GM21576 (cell line): Measurements from ENCODE around the gene PKP1.
"Not testable (repeated sequence)": the region's sequence is repeated elsewhere in the genome, so short reads cannot be mapped to it uniquely, and the experiment has no call there.

ENCODE experiments used
- ATAC-seq: cut with Tn5 transposase; IDR thresholded peaks from one replicate; pipeline ENCODE4 v1.9.1; 2021; ENCODE audit warnings: mild to moderate bottlenecking, moderate library complexity; ENCODE audit not compliant: unreplicated experiment

The PKP1 gene, protein sequence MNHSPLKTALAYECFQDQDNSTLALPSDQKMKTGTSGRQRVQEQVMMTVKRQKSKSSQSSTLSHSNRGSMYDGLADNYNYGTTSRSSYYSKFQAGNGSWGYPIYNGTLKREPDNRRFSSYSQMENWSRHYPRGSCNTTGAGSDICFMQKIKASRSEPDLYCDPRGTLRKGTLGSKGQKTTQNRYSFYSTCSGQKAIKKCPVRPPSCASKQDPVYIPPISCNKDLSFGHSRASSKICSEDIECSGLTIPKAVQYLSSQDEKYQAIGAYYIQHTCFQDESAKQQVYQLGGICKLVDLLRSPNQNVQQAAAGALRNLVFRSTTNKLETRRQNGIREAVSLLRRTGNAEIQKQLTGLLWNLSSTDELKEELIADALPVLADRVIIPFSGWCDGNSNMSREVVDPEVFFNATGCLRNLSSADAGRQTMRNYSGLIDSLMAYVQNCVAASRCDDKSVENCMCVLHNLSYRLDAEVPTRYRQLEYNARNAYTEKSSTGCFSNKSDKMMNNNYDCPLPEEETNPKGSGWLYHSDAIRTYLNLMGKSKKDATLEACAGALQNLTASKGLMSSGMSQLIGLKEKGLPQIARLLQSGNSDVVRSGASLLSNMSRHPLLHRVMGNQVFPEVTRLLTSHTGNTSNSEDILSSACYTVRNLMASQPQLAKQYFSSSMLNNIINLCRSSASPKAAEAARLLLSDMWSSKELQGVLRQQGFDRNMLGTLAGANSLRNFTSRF

DNA sequence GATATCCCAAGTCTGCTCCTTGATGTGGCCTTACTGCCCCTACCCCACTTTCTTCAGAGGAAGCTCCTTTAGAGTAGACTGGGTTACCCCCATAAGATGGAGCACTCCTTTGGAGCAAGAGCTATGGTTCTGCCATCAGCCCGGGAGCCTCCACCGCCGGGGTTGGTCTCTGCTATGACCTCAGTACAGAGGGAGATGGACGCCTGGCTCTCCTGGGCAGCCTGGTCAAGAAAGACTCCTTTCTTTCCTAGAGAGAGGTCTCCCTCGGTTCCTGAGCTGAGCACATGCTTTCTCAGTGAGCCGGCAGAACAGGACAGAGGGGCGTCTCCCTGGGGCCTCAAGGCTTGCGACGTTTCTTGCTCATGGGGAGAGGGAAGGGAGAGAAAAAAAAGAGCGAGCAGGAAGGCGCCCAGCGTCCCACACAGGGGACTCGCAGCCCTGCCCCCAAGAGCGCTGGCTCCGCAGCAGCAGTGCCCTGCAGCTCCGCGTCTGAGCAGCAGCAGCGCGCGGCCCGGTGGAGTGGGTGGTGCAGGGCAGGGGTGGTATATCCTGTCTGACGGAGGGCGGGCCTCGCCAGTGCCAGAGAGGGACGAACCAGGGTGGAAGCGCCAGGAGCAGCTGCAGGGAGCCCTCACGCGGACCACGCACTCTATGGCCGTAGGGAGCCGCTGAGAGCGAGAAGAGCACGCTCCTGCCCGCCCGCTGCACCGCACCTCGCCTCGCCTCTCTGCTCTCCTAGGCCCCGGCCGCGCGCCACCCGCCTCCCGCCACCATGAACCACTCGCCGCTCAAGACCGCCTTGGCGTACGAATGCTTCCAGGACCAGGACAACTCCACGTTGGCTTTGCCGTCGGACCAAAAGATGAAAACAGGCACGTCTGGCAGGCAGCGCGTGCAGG lies at the start of gene PKP1:
Gene PKP1, plus strand, starts transcription at position 576 of the 899 bp plus-strand sequence. Its CDS starts 197 bp downstream, at position 773.
- no peak for ATAC-seq

DNA sequence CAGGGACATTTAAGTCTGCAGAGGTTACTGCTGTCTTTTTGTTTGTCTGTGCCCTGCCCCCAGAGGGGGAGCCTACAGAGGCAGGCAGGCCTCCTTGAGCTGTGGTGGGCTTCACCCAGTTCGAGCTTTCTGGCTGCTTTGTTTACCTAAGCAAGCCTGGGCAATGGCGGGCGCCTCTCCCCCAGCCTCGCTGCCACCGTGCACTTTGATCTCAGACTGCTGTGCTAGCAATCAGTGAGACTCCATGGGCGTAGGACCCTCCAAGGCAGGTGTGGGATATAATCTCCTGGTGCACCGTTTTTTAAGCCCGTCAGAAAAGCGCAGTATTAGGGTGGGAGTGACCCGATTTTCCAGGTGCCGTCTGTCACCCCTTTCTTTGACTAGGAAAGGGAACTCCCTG lies 43.7 kb upstream of the PKP1 start:
- ATAC-seq = not testable (repeated sequence)

DNA sequence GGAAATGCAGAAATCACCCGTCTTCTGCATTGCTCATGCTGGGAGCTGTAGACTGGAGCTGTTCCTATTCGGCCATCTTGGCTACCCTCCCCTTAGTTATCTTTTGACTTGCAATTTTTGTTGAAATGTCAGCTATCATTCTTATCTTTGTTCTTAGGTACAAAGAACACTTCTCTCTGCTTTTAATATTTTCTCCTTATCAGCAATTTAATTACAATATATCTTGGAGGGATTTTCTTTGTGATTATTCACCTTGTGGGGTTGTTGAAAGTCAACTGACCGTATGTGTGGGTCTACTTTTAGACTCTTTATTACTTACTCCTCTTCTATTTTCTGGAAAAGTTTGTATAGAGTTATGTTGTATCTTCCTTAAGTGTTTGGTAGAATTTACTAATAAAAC lies 43.1 kb upstream of the PKP1 start:
- no peak for ATAC-seq

DNA sequence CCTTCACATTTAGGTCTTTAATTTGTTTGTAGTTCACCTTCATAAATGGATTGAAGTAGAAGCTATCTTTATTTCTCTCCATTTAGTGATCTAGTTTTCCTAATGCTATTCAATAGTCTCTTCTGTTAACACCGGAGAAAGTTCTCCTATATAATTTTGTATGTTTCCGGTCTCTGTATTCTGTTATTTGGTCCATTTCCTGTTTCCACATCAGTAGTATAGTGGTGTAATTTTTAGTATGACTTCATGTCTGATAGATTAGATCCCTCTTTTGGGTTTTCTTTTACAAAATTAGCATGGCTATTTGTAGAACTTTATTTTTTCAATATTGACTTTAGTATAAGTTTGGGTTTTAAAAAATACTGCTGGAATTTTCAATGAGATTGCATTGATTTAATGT lies 41.6 kb upstream of the PKP1 start:
- ATAC-seq = no peak

DNA sequence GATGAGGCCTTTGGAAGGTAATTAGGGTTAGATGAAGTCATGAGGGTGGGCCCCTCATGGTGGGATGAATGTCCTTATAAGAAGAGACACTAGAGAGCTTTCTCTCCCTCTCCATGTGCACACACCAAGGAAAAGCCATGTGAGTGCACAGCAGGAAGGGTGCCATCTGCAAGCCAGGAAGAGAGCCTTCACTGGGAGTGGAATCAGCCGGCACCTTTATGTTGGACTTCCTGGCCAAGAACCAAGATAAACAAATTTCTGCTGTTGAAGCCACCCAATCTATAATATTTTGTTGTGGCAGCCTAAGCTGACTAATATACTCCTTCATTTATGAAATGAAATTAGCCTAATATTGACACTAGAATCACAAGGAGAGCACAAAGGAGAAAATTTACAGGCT lies 38.2 kb upstream of the PKP1 start:
- ATAC-seq = no peak

DNA sequence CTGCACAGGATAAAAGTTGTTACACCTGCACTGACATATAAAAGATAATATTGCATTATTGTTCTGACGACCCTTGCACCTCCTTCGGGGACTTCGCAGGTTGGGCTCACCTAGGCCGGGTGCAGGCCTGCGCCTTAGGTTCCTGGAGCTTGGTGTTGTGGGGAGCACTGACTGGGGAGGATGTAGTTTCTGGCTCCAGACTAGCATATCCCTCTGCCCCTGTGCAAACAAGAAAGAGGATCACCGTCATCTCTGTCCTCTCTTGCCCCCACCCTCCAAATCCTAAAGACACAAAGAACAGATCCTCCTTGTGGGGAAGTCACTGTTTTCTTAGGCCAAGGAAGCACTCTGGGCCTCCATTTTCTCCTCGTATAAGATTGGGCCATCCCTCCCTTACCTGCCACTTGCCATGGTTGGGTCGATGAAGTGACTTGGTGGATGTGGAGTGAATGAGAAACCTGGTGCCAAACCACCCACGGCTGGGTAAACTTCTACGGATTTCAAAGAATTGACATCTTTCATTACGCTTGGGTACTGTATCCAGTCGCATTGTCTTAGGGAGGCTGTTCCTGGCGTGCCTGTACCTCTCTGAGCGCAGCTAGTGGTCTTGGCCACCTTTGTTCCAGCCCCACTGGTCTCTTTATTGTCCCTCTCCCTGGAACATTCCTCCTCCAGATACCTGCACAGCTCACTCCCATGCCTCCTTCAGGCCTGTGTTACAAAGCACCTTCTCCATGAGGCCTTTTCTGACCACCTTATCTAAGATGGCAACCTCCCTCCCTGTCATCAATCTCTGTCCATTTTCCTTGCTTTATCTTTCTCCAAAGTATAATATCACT lies 34.4 kb upstream of the PKP1 start:
- ATAC-seq = no peak

DNA sequence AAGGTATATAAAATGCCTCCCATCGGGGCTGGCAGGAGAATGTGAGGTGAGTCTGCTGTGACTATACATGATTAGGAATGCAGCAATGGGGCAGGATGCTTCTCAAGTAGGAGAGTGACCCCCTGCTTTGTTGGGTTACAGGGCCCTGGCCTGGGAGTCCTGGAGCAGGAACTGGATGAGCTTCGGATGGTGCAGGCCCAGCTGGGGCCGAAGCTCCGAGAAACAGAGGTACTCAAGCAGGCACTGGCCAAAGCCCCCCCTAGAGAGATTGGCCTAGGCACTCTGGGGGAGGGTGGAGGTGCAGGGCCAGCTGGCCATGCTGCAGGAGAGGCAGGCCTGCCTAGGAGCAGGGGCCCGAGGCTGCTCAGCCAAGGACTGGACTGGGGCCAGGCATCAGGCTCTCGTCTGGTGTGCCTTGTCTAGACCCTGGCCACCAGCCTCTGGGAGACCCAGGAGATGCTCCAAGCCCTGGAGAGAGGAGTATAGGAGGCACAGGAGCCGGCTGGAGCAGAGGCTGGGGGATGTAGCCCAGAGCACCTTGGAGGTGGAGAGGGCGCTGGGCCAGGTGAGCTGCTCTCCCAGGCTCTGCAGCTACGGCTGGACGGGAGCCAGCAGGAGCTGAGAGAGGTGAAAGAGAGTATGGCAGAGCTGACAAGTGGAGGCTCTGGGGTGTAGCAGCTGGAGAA lies 32.8 kb upstream of the PKP1 start:
- ATAC-seq = no peak

DNA sequence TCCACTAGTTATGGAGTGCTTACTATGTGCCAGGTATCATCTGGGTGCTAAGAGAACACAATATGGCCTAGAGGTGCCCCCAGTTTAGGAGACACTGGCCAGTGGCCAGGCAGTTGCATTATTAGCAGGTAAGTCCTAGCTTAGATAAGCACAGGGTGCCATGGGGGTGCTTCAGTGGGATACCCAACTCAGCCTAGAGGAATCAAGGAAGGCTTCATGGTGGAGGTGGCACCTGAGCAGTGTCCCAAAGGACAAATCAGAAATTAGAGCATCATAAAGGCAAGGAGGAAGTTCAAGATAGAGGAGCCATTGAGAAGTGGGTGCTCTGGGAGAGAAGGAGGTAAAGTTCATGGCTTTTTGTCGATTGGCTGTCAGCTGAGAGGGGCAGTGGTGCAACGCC lies 31.9 kb upstream of the PKP1 start:
- ATAC-seq = no peak

DNA sequence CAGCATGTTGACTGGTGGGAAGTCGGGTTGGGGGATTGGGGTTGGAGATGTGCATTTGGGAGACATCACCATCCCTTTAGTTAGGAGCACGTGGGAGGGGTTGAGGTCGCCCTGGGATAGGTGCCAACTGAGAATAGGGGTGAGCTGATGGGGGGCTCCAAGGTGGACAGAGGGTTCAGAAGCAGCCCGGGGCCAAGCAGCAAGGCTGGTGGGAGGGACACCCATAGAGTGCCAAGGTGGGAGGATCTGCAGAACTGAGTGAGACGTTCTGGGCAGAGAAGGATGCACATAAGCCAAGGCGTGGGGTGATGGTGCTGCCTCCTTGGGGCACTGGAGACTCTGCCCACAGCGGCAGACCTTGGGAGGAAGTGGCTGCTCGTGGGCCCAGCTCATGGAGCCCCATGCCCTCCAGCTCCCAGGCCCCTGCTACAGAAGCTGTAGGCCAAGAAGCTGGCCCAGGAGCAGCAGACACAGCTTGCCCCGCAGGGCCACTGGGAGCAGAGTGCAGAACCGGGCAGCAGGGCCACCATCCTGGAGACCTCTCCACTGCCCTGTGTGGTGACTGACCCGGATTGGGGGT lies 31.4 kb upstream of the PKP1 start:
- no peak for ATAC-seq

DNA sequence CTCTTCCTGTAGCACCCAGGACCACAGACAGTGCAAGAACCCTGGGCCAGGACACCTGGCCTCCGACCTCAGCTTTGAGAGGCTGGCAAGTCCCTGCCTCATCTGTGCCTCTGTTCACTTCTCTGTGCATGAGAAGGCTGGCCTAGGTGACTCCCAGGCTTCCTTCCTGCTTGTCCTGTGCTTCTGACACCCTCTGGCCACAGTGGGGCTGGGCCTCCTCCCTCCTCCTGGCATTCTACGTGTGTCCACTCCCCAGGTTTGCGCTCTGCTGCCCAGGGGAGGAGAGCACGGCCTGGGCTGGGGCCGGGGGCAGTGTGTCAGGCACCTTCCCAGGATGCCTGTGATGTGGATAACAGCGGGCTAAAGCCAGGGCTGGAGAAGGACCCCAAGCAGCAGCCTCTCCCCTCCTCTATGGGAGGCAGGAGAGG lies 30.3 kb upstream of the PKP1 start:
- no peak for ATAC-seq

DNA sequence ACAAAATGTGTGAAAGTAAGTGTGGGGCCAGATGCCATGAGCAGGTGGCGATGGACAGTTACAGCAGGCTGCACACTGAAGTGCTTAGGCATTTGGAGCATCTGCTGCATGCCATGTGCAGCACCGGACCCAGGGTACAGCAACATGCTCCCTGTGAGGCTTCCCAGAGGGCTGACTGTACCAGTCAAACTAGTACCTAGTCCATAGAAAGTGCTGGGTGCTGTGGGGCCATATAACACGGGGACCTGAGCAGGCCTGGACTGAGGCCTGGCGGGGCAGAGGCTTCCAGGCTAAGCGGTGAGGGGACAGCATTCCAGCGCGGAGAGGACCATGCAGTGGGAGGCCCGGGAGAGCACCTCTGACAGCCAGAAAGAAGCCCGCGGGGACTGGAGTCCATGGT lies 29.9 kb upstream of the PKP1 start:
- ATAC-seq = no peak

DNA sequence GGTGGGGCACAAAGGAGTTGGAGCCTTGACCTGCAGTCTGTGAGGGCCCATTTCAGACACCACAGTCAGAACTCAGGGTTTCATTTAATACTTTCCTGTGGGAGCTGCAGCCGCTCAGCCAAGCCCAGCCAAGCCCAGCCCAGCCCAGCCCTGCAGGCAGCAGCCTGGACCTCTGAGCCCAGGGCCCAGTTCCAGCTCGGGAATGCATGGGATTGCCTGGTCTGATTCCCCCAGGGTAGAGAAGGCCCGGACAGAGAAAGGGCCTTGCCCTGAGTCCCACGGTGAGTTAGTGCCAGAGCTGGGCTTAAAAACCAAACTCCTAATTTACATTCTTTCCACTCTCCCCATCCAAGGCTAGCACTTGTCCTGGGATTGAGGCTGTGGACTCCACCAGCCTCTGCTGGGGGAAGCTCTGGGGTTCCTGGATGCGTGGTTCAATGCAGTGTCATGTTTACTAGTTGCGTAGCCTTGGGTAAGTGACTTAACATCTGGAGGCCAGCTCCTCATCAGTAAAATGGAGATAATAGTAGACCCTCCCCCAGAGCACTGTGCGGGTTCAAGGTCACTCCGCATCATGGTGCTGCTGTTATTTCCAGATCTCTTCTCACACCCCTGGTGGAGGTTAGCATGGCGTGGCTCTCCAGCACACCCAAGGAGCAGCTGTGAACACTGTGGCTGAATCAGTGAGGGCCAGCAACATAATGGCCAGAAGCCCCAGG lies 29.2 kb upstream of the PKP1 start:
- no peak for ATAC-seq

DNA sequence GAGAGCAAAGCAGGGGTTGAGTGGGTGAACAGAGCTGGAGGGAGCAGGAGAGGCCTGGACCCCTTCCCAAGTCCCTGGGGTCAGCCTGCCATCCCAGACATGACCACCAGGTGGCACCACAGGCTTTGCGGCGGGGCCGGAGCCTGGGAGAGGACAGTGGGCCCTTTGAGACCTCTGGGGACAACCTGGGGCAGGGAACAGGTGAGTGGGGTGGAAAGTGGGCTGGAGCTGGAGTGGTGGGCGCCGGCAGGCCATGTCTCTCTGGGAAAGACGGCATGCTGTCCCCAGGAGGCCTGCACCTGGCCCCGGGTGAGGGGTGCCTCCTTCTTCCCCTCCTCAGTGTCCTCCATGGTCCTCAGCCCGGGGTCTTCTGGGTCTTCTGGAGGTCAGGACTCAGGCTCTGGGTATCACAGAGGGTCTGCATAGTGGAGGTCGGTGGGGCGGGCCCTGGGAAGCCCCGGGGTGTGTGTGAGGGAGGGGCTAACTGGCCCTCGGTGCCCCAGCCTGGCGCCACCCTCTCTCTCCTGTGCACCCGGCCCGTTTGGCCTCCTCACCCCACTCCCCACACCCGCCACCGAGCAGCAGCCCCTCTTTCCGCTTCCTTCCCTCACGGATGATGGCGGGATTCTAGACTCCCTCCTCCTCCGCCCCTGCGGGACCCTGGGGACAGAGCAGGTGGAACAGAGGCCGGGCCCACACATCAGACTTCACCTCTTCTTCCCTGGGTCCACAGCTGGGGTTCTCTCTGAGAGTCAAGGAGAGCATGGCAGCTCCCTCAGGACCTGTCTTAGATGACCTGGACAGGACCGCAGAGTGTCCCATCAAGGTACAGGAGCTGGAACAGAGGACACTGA lies 28.5 kb upstream of the PKP1 start:
- ATAC-seq = no peak

DNA sequence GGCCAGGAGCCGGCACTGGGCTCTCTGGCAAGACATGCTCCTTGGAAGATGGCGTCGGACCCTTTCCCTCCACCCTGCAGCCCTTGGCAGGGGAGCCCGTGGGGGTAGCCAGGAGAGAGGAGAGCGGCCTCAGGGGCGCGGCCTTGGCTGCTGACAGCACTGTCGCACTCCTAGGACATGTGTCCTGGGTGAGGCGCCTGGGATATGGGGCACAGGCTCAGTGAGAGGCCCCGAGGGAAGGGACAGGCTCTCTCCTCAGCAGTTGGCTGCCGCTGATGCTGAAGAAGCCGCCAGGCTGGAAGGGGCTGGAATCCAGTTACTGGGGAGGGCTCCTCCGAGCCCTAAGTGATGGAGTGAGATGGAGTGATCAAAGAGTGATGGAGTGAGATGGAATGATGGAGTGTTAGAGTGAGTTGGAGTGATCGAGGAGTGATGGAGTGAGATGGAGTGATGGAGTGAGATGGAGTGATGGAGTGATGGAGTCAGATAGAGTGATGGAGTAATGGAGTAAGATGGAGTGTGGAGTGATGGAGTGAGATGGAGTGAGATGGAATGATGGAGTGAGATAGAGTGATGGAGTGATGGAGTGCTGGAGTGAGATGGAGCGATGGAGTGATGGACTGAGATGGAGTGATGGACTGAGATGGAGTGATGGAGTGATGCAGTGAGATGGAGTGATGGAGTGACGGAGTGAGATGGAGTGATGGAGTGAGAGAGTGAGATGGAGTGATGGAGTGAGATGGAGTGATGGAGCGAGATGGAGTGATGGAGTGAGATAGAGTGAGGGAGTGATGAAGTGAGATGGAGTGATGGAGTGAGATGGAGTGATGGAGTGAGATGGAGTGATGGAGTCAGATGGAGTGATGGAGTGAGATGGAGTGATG lies 27.6 kb upstream of the PKP1 start:
- ATAC-seq = no peak

DNA sequence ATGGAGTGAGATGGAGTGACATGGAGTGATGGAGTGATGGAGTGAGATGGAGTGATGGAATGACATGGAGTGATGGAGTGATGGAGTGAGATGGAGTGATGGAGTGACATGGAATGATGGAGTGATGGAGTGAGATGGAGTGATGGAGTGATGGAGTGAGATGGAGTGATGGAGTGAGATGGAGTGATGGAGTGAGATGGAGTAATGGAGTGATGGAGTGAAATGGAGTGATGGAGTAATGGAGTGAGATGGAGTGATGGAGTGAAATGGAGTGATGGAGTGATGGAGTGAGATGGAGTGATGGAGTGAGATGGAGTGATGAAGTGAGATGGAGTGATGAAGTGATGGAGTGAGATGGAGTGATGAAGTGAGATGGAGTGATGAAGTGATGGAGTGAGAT lies 25.2 kb upstream of the PKP1 start:
- ATAC-seq = not testable (repeated sequence)

DNA sequence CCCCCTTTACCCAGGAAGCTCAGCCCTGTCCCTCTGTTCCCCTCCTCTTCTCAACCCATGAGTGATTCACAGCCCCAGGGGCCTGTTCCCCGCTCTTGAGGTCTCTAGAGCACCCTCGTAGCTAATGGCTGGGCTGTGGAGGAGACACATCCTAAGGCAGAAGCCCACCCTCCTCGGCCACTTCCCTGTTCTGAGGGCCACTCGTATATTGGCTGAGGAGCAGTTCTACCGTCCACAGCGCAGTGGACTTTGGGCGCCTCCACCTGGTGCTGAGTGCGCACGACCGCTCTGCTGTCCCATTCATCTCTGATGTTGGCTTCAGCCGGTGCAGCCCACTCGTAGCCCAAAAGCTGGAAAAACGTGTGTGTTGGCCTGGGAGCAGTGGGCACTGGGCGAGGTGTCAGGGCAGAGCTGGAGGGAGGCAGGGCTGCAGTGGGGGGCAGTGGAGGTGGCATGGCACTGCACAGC lies 24.5 kb upstream of the PKP1 start:
- no peak for ATAC-seq
